Measurements from ENCODE around the gene PARD3. TPM values are rescaled to one million over a fixed set of nuclear protein-coding genes. Genes with fewer than 3 reads are reported as not detected.
"Not testable (repeated sequence)": the region's sequence is repeated elsewhere in the genome, so short reads cannot be mapped to it uniquely, and the experiment has no call there.

Gene PARD3
- total RNA-seq, 1 donor from 2014 or later, result 37.2 TPM

GRCh38 chr10:34430685-34431084, 384.4 kb downstream of the PARD3 start:
- Mint-ChIP-seq H3K27ac (ENCODE audit: unreplicated experiment) (no peak overlapping the region), H3K4me1 (ENCODE audit: unreplicated experiment) (peaks cover 51% of the 10 kb centered on the region), H3K4me3 (ENCODE audit: unreplicated experiment) (no peak overlapping the region), H3K9me3 (ENCODE audit: unreplicated experiment) (no peaks in the 10 kb centered on the region), H3K27me3 (ENCODE audit: unreplicated experiment) (no peaks in the 10 kb centered on the region), H3K36me3 (ENCODE audit: unreplicated experiment) (peaks cover 3% of the 10 kb centered on the region)
- no peak for TF ChIP-seq CTCF (IDR thresholded peaks at IDR 0.05)
- no peak for DNase-seq (ENCODE audit: extremely low spot score, unreplicated experiment)

GRCh38 chr10:34428501-34428900, 386.6 kb downstream of the PARD3 start:
- H3K36me3 Mint-ChIP-seq (ENCODE audit: unreplicated experiment), result no peaks in the 10 kb centered on the region
- no peaks in the 10 kb centered on the region for H3K27me3 Mint-ChIP-seq (ENCODE audit: unreplicated experiment)
- no peak for DNase-seq (ENCODE audit: extremely low spot score, unreplicated experiment)
- no peaks in the 10 kb centered on the region for H3K9me3 Mint-ChIP-seq (ENCODE audit: unreplicated experiment)
- H3K27ac Mint-ChIP-seq (ENCODE audit: unreplicated experiment), result no peak overlapping the region
- H3K4me3 Mint-ChIP-seq (ENCODE audit: unreplicated experiment), result no peak overlapping the region
- H3K4me1 Mint-ChIP-seq (ENCODE audit: unreplicated experiment), result peaks cover 40% of the 10 kb centered on the region
- no peak for TF ChIP-seq CTCF (IDR thresholded peaks at IDR 0.05)

GRCh38 chr10:34427911-34428216, 387.2 kb downstream of the PARD3 start:
- no peak overlapping the region for H3K27ac Mint-ChIP-seq (ENCODE audit: unreplicated experiment)
- peaks cover 37% of the 10 kb centered on the region for H3K4me1 Mint-ChIP-seq (ENCODE audit: unreplicated experiment)
- H3K9me3 Mint-ChIP-seq (ENCODE audit: unreplicated experiment), result no peaks in the 10 kb centered on the region
- TF ChIP-seq CTCF (IDR thresholded peaks at IDR 0.05), result no peak
- no peaks in the 10 kb centered on the region for H3K27me3 Mint-ChIP-seq (ENCODE audit: unreplicated experiment)
- no peak overlapping the region for H3K4me3 Mint-ChIP-seq (ENCODE audit: unreplicated experiment)
- H3K36me3 Mint-ChIP-seq (ENCODE audit: unreplicated experiment), result no peaks in the 10 kb centered on the region
- DNase-seq (ENCODE audit: extremely low spot score, unreplicated experiment), result no peak

GRCh38 chr10:34427158-34427910, 387.8 kb downstream of the PARD3 start:
- not testable (repeated sequence) for H3K9me3 Mint-ChIP-seq (ENCODE audit: unreplicated experiment); H3K4me3 Mint-ChIP-seq (ENCODE audit: unreplicated experiment)

GRCh38 chr10:34426538-34427157, 388.4 kb downstream of the PARD3 start:
- H3K9me3 Mint-ChIP-seq (ENCODE audit: unreplicated experiment); H3K36me3 Mint-ChIP-seq (ENCODE audit: unreplicated experiment); DNase-seq (ENCODE audit: extremely low spot score, unreplicated experiment); H3K4me3 Mint-ChIP-seq (ENCODE audit: unreplicated experiment); H3K27me3 Mint-ChIP-seq (ENCODE audit: unreplicated experiment); H3K27ac Mint-ChIP-seq (ENCODE audit: unreplicated experiment): not testable (repeated sequence)
- H3K4me1 Mint-ChIP-seq (ENCODE audit: unreplicated experiment), result peaks cover 35% of the 10 kb centered on the region

More at GRCh38 chr10:34427158-34427910, 387.8 kb downstream of the PARD3 start:
- H3K27me3 Mint-ChIP-seq (ENCODE audit: unreplicated experiment); H3K36me3 Mint-ChIP-seq (ENCODE audit: unreplicated experiment); H3K27ac Mint-ChIP-seq (ENCODE audit: unreplicated experiment); DNase-seq (ENCODE audit: extremely low spot score, unreplicated experiment): not testable (repeated sequence)
- H3K4me1 Mint-ChIP-seq (ENCODE audit: unreplicated experiment), result peaks cover 37% of the 10 kb centered on the region

GRCh38 chr10:34426041-34426440, 389.1 kb downstream of the PARD3 start:
- H3K36me3 Mint-ChIP-seq (ENCODE audit: unreplicated experiment), result no peaks in the 10 kb centered on the region
- H3K27ac Mint-ChIP-seq (ENCODE audit: unreplicated experiment), result no peak overlapping the region
- H3K9me3 Mint-ChIP-seq (ENCODE audit: unreplicated experiment), result no peaks in the 10 kb centered on the region
- H3K27me3 Mint-ChIP-seq (ENCODE audit: unreplicated experiment), result no peaks in the 10 kb centered on the region
- H3K4me3 Mint-ChIP-seq (ENCODE audit: unreplicated experiment), result no peak overlapping the region
- TF ChIP-seq CTCF (IDR thresholded peaks at IDR 0.05), result no peak
- DNase-seq (ENCODE audit: extremely low spot score, unreplicated experiment), result no peak
- H3K4me1 Mint-ChIP-seq (ENCODE audit: unreplicated experiment), result peaks cover 33% of the 10 kb centered on the region
